HuH-7.5 (cell line): ENCODE results near the gene CPA1.

ENCODE experiments used
- DNase-seq: peaks from one replicate; pipeline ENCODE4 v3.0.0; 2011; ENCODE audit warnings: low spot score

Gene CPA1

GRCh38 chr7:130430115-130430514, 49.8 kb downstream of the CPA1 start:
- DNase-seq: no peak

DNA sequence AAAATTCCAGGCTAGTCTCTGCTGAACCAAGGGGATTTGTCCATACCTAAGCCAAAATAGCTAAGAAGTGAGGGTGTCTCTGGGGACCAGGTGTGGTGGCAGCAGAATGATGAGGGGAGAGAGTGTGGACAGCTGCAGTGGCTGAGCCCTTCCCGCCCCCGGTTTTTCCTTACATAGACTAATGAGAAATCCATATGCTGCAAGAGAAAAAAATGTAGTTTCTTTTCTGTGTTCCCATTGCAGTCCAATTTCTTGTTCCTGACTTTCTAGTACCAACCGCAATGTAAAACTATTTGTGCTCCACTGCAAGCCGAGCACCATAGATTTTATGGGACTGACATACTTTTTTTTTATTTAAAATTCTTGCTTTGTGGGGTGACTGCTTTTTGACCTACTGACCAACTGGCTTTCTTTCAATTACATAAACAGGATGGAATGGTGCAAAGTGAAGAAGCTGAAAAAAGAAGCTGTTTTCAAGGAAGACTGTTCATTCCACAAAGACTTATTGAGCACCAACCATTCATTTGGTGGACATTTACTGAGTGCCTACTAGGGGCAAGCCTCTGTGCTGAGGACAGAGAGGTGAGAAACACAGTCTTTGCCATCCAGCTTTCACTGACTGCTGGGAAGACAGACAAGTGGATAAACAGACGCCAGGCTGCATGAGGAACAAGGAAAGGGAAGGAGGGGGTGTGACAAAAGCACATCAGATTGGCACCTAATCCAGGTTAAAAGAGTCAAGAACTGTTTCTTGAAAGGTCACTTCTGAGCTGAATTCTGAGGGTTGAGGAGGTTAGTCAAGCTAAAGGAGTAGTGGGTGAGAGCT, 50.8 kb downstream of the CPA1 start:
- no peak for DNase-seq

DNA sequence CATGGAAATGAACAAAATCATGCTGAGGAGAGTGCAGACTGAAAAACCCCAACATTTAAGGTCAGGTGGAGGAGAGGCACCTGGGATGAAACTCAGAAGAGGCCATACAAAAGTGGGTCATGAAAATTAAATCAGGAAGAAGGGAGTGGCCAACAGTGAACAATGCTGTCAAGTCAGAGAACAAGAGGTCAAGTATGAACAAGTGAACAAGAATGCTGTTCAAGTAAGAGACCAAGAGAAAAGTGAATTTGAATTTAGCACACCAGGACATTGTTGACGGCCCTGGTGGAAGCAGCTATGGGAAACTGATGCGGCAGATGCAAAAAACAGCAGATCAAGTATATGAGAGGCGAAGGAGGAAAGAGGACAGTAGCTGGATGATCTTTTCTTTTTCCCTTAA, 52.6 kb downstream of the CPA1 start:
- no peak for DNase-seq

DNA sequence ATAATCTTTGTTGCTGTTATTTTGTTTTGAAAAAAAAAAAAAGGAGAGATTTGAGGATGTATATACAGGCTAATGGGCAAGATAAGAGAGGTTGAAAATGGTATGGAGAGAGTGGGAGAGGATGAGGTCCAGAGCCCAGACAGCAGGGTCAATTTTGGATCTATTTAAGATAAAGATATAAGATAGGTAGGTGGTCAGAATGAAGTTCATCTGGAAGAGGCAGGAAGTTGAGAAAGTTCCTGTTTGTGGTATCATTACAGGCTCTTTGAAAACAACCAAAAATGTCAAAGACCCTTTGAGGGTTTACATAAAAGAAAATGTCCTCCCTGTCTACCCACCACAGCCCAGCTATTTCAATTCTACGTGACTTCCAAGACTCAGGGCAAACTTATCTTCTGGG, 53.0 kb downstream of the CPA1 start:
- no peak for DNase-seq

DNA sequence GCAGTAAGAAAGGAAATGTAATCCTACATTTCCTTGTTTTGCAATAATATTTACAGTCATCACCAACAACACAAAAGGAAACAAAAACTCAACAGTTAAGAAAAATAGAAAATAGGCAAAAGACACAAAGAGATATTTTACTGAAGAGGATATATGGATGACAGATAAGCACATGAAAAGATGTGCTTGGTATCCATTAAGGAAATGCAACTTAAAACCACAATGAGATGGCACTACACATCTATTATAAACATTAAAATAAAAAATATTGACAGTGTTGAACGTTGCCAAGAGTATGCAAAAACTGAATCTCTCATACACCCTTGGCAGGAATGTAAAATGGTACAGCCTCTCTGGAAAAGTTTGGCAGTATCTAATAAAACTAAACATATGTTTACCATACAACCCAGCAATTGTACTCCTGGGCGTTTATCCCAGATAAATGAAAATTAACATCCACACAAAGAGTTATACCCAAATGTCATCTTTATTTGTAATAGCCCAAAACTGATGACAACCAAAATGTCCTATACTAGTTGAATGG, 55.1 kb downstream of the CPA1 start:
- DNase-seq: no peak

GRCh38 chr7:130436253-130436652, 56.0 kb downstream of the CPA1 start:
- DNase-seq: no peak
